D721Med (cell line): ENCODE results near the gene MRPL14.

Experiments used
- DNase-seq: peaks from one replicate; pipeline ENCODE4 v3.0.0; 2011; ENCODE audit warnings: low spot score; ENCODE audit not compliant: insufficient read length
- FAIRE-seq: peaks from 2 replicates; lab custom pipeline; 2011; peaks lifted over from hg19 to GRCh38; lab: Jason Lieb, UNC
- TF ChIP-seq, protein P1 (sequence below): IDR thresholded peaks from 2 replicates; pipeline ENCODE4 v1.5.1; 2012; ENCODE audit warnings: mild to moderate bottlenecking, control low read depth; ENCODE audit not compliant: insufficient read depth; ENCODE audit errors: missing control alignments

The MRPL14 gene

DNA sequence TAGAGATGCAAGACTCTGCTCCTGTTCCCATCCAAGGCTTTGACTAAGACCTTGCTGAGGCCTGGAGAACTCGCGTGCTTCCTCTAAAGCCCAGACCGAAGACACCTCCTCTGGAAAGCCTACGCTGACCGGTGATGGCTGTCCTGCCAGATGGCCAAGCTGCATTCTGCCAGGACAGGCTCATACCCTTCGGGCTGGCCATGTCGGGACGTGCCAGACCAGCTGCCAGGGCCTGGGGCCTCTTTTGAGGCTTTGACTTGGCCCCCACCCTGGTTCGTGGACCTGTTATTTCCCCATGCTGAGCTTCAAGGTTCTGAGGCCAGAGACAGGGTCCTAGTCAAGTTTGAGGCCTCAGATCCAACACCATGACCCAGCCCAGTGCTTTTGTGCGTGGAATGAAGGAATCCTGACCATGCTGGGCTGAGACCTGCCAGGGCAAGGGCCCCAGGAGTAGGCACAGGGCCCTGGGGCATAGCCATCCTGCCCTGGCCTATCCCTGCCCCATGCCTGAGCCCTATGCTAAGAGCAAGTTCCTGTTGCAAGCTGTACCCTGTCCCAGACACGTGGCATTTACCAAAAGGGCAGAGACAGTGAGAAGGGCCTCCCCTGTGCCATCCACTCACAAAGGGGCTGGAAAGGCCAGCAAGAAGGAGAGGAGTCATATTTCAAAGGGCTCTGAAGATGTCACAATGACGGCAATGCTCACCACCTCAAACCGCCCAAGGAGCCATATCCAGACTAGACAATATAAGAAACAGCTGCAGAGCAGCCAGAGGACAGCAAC lies 42.8 kb downstream of the MRPL14 start:
- FAIRE-seq (no peak), DNase-seq (no peak)
- TF ChIP-seq, protein P1, sequence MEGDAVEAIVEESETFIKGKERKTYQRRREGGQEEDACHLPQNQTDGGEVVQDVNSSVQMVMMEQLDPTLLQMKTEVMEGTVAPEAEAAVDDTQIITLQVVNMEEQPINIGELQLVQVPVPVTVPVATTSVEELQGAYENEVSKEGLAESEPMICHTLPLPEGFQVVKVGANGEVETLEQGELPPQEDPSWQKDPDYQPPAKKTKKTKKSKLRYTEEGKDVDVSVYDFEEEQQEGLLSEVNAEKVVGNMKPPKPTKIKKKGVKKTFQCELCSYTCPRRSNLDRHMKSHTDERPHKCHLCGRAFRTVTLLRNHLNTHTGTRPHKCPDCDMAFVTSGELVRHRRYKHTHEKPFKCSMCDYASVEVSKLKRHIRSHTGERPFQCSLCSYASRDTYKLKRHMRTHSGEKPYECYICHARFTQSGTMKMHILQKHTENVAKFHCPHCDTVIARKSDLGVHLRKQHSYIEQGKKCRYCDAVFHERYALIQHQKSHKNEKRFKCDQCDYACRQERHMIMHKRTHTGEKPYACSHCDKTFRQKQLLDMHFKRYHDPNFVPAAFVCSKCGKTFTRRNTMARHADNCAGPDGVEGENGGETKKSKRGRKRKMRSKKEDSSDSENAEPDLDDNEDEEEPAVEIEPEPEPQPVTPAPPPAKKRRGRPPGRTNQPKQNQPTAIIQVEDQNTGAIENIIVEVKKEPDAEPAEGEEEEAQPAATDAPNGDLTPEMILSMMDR = no peak

DNA sequence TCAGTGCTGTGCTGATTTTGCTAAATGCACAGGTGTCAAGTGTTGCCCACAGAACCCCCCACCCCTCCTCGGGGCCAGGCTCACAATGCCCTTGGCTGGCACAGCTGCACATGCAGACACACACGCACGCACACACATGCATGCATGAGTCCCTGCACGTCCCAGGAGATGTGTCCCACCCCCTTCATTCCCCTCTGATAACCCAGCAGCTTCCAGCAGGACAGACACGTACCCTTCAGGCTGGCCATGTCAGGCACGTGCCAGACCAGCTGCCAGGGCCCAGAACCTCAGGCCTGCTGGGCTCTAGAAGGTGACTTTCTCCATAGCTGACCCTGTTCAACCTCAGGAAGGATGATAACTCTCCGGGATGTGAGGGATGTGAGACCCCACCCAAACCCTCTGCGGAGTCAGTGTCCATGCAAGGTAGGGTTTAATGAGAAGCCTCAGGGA lies 44.4 kb downstream of the MRPL14 start:
- FAIRE-seq (no peak), DNase-seq (no peak)
- TF ChIP-seq, protein P1 = no peak

DNA sequence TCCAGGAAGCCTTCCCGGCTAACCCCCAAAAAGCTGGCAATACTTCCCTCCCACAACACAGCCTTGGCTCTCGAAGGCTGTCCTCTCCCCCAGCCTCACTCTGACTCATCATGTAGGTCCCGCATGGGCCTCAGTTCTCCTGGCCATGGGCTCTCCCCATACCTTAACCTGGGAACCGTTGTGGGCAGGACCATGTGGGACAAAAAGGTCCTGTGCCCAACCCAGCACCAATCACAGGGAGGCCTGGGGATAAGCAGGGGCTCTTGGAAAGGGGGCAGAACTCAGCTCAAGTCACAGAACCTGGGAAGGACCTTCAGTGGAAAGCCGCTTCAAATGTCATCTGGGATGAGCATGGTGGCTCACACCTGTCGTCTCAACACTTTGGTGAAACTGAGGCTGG lies 45.5 kb downstream of the MRPL14 start:
- TF ChIP-seq, protein P1 = no peak
- FAIRE-seq = no peak
- DNase-seq = no peak

DNA sequence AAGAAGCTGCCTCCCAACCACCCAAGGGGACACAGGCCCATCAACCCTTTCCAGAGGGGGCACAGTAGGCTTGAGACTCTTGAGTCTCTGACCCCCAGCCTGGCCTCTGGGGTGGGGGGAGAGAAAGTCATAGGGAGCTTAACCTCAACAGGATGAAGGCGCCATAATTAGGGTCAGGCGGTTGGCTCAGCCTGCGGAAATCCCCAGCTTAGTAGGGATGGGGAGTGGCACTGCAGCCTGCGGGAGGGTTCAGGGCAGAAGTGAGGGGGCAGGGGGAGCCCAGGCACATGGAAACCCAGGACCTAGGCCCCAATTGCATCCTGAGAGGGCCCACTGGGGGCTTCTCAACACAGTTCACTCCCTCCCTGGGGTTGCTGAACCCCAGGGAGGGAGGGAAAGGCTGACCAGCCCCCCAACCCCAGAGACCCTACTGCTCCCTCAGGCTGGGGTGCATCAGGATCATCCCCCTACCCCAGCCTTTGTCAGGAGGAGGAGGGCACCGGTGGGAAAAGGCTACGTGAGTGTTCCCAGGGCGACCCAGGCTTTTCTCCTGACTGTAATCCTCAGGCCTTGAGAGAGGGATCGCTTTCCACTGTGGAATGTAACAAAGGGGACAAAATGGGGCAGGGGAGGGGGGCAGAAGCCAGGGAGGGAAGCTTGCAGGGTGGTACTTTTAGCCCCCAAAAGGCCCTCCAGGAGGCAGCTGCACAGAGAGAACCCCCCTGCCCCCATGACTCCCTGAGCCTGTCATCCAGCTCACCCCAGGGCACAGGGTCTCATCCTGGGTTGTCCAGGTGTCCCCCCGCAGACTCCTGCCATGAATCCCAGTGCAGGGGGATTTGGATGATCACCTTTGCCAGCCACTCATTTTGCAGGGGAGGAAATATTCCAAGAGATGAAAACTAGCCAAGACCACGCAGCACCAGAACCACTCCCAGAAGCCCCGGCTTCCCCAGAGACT lies 46.4 kb downstream of the MRPL14 start:
- DNase-seq (peak; percentile 77), FAIRE-seq (no peak)
- TF ChIP-seq, protein P1 = no peak

DNA sequence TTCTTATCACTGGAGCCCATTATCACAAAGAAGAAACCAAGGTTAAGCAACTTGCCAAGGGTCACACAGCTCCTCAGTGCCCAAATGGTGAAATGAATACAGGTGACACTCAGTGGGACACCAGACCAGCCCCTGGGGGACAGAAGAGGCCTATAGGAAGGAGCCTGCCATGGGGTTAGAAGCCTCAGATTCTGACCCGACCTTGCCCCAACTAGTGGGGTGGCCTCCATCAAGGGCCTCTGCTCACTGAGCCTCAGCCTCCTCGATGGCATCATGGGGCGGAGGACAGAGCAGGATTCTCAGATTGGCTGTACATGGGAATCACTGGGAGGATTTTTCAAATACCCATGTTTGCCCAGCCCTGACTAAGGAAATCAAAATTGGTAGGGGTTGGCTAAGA lies 47.6 kb downstream of the MRPL14 start:
- TF ChIP-seq, protein P1 = no peak
- FAIRE-seq (no peak), DNase-seq (no peak)

DNA sequence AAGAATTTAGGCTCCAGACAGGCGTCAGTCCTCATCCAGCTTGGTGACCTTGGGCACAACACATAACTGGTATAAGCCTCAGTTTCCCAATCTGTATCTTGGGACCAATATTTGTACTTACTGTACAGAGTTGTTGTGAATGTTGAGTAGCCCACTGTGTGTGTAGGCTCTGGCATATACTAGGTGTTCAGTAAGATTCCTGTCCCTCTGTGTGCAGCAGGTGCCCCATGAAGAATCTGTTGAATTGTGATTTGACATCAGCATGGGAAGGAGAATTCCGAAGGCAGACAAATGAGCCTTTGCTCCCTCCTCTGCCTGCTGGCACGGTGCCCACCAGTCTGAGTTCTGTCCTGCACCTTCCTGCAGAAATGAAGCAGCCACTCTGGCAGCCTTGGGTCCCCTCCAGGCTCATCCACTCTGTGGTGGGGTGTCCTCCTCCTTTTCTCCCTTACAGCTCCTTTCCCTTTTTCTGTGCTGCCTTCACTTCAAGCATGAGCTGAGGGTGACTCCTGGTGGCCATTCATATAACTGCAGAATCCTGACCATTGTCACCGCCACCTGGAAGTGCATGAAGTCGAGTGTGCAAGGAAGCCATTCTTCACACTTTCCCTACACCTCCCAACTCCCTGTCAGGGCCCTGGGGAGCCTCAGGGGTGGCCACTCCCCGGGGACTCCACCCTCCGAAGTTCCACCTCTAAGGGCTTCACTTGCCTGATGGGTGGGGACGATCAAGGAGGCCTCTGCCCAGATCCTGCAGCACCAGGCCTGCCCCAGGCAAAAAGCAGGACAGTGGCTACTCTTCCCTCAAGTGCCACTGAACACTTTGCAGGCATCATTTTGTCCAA lies 48.2 kb downstream of the MRPL14 start:
- FAIRE-seq = no peak
- TF ChIP-seq, protein P1 = peak; percentile 98
- DNase-seq = peak; percentile 80
